Measurements from ENCODE around the gene UCK1.

DNA sequence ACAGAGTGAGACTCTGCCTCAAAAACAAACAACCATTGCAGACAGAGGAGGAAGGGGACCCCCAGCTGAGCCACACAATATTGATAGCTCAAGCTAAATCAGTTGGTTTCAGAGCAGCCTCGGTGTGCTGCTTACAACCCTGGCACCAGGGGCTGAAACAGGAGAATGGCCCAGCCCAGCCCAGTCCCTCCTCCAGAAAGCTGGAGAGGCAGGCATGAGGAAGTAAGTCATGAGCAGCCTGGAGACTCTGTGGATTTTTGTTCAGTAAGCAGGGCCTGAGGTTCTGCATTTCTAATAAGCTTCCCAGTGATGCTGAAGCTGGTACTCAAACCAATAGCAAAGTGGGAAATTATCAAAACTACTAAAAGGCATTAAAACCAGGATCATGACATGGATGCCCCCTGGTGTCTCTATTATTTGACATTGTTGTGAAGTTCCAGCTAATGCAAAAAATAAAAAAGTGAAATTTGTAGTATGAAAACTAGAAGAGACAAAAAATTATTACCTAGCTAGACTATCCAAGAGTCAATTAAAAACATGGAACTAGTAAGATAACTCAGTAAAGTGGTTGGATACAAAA lies 28.4 kb upstream of the UCK1 start:
- TF ChIP-seq POLR2A (IDR thresholded peaks at IDR 0.05) (no peak), CTCF (IDR thresholded peaks at IDR 0.05) (no peak), EP300 (IDR thresholded peaks at IDR 0.05) (no peak), POLR2AphosphoS5 (IDR thresholded peaks at IDR 0.05) (no peak)

Measured in stomach (tissue), 4 donors.